K562 (cell line): ENCODE measurements around the gene SPDL1. TPM values are rescaled to one million over a fixed set of nuclear protein-coding genes. Genes with fewer than 3 reads are reported as not detected.

Experiments
- MEIS2 ChIP-seq: fragments of 450-650 bp; IDR thresholded peaks from 2 replicates; pipeline ENCODE4 v1.6.1; 2014; ENCODE audit warnings: mild to moderate bottlenecking; ENCODE audit not compliant: partially characterized antibody
- NUFIP1 ChIP-seq: fragments of 450-650 bp; IDR thresholded peaks from 2 replicates; pipeline ENCODE4 v1.6.1; 2018; ENCODE audit not compliant: partially characterized antibody
- PTRF ChIP-seq: fragments of 450-650 bp; IDR thresholded peaks from 2 replicates; pipeline ENCODE4 v1.6.1; 2016; ENCODE audit warnings: mild to moderate bottlenecking, missing genetic modification characterization, missing compliant biosample characterization
- TCFL5 ChIP-seq: fragments of 250-450 bp; sonication (Bioruptor Pico); conservative IDR thresholded peaks from 2 replicates; pipeline ENCODE4 v1.6.1; 2021; ENCODE audit warnings: mild to moderate bottlenecking, moderate library complexity, matching md5 sums
- ZNF12 ChIP-seq: sonication (generic); formaldehyde crosslinking; IDR thresholded peaks from 2 replicates; pipeline ENCODE4 v1.4.0; 2020; ENCODE audit warnings: mild to moderate bottlenecking, missing genetic modification reagents
- ZNF133 ChIP-seq: fragments of 250-450 bp; sonication (Bioruptor Pico); IDR thresholded peaks from 2 replicates; pipeline ENCODE4 v1.4.0; 2020; ENCODE audit warnings: mild to moderate bottlenecking
- polyA plus RNA-seq, 8 experiments: library from polyadenylated mRNA; depleted of rRNA in 4 of 8; stranded (reverse) in 5 of 8; unstranded in 3 of 8; fragments of >200 nt; fragmentation: Nextera tagmentation in 2 of 8; fragmentation: Illumina TruSeq in 1 of 8; extraction: Ambion mirVana in 2 of 8; extraction: Trizol in 1 of 8; gene quantifications; 2 replicates each; pipeline versions ENCODE4 v1.2.1 to v1.2.3, GENCODE V29; 2011 to 2014; ENCODE audit warnings: inconsistent platforms in 1 of 8, missing spikeins in 1 of 8
- total RNA-seq, 7 experiments: library from RNA; depleted of rRNA in 6 of 7; stranded (reverse); fragments of >200 nt in 6 of 7; fragmentation: Illumina TruSeq in 2 of 7; extraction: Trizol in 2 of 7; gene quantifications; 2 replicates each; pipeline versions ENCODE4 v1.2.1 to v1.2.3, GENCODE V29; 2011 to 2021; ENCODE audit warnings: low replicate concordance in 1 of 7
- TF ChIP-seq, protein P1 (sequence below), 2 experiments: fragments of 450-650 bp; conservative IDR thresholded peaks; 2 replicates each; pipeline ENCODE4 v1.6.1; 2017; ENCODE audit warnings: mild to moderate bottlenecking in 2 of 2, moderate library complexity in 2 of 2
- TF ChIP-seq, protein P2 (sequence below): fragments of 150-350 bp; conservative IDR thresholded peaks from 2 replicates; pipeline ENCODE4 v1.6.1; 2014; ENCODE audit warnings: low read length
- TF ChIP-seq, protein P3 (sequence below): fragments of 450-650 bp; IDR thresholded peaks from 2 replicates; pipeline ENCODE4 v1.6.1; 2016; ENCODE audit warnings: mild to moderate bottlenecking, moderate library complexity

Gene SPDL1
- total and polyA plus RNA-seq, 9 of the 15 experiments (the other 6 are each of a cell fraction or from before 2014, with no cell fraction given): 32.4 to 59.6 (median 49.0) TPM

DNA sequence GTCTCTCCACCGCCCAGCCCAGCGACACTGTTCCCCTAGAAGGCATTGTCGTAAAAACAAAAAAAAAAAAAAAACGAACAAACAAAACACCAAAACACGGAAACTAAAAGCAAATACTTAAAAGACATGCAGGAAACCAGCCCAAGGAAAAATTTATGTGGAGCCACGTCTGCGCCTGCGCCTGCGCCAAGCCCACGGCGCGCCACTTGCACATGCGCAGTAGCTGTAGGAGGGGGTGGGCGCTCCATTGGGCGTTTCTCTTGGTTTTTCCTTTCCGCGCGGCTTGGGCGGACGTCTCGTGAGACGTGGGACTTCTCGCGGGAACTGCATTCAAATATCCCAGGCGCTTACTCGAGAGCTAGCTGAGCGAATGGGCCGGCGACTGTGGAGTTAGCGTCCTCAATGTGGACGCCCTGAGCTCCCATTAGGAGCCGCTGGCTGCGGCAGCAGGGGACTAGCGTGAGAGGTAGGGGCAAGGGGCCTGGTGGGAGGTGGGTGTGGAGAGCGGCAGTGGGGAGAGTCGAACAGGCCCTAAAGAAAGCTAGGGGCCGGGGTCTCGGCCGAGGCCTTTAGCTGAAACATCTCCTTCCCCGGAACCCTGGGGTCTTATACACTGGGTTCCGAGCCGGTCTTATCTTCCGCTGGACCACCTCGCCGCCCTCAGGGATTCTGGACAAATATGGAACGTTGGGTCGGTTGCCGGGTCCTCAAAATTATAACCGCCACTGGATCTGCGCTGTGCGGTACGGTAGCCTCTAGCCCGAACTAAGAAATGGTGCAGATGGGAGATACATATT is at the start of gene SPDL1 (continued):
- TF ChIP-seq, protein P1, sequence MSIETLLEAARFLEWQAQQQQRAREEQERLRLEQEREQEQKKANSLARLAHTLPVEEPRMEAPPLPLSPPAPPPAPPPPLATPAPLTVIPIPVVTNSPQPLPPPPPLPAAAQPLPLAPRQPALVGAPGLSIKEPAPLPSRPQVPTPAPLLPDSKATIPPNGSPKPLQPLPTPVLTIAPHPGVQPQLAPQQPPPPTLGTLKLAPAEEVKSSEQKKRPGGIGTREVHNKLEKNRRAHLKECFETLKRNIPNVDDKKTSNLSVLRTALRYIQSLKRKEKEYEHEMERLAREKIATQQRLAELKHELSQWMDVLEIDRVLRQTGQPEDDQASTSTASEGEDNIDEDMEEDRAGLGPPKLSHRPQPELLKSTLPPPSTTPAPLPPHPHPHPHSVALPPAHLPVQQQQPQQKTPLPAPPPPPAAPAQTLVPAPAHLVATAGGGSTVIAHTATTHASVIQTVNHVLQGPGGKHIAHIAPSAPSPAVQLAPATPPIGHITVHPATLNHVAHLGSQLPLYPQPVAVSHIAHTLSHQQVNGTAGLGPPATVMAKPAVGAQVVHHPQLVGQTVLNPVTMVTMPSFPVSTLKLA (conservative IDR thresholded peaks at IDR 0.05): peak in 1 of 2 experiments; percentile 46; a peak in 2 of 4 replicates
- TF ChIP-seq TCFL5 (CRISPR knock-in tag) (no peak), NUFIP1 (no peak), MEIS2 (peak; percentile 93), ZNF12 (CRISPR knock-in tag) (no peak), PTRF (tag) (no peak), ZNF133 (CRISPR knock-in tag) (no peak)
- TF ChIP-seq, protein P2, sequence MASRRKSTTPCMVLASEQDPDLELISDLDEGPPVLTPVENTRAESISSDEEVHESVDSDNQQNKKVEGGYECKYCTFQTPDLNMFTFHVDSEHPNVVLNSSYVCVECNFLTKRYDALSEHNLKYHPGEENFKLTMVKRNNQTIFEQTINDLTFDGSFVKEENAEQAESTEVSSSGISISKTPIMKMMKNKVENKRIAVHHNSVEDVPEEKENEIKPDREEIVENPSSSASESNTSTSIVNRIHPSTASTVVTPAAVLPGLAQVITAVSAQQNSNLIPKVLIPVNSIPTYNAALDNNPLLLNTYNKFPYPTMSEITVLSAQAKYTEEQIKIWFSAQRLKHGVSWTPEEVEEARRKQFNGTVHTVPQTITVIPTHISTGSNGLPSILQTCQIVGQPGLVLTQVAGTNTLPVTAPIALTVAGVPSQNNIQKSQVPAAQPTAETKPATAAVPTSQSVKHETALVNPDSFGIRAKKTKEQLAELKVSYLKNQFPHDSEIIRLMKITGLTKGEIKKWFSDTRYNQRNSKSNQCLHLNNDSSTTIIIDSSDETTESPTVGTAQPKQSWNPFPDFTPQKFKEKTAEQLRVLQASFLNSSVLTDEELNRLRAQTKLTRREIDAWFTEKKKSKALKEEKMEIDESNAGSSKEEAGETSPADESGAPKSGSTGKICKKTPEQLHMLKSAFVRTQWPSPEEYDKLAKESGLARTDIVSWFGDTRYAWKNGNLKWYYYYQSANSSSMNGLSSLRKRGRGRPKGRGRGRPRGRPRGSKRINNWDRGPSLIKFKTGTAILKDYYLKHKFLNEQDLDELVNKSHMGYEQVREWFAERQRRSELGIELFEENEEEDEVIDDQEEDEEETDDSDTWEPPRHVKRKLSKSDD: 0 out of 2 replicates have a peak, but pooled peaks have one; percentile 92
- TF ChIP-seq, protein P3, sequence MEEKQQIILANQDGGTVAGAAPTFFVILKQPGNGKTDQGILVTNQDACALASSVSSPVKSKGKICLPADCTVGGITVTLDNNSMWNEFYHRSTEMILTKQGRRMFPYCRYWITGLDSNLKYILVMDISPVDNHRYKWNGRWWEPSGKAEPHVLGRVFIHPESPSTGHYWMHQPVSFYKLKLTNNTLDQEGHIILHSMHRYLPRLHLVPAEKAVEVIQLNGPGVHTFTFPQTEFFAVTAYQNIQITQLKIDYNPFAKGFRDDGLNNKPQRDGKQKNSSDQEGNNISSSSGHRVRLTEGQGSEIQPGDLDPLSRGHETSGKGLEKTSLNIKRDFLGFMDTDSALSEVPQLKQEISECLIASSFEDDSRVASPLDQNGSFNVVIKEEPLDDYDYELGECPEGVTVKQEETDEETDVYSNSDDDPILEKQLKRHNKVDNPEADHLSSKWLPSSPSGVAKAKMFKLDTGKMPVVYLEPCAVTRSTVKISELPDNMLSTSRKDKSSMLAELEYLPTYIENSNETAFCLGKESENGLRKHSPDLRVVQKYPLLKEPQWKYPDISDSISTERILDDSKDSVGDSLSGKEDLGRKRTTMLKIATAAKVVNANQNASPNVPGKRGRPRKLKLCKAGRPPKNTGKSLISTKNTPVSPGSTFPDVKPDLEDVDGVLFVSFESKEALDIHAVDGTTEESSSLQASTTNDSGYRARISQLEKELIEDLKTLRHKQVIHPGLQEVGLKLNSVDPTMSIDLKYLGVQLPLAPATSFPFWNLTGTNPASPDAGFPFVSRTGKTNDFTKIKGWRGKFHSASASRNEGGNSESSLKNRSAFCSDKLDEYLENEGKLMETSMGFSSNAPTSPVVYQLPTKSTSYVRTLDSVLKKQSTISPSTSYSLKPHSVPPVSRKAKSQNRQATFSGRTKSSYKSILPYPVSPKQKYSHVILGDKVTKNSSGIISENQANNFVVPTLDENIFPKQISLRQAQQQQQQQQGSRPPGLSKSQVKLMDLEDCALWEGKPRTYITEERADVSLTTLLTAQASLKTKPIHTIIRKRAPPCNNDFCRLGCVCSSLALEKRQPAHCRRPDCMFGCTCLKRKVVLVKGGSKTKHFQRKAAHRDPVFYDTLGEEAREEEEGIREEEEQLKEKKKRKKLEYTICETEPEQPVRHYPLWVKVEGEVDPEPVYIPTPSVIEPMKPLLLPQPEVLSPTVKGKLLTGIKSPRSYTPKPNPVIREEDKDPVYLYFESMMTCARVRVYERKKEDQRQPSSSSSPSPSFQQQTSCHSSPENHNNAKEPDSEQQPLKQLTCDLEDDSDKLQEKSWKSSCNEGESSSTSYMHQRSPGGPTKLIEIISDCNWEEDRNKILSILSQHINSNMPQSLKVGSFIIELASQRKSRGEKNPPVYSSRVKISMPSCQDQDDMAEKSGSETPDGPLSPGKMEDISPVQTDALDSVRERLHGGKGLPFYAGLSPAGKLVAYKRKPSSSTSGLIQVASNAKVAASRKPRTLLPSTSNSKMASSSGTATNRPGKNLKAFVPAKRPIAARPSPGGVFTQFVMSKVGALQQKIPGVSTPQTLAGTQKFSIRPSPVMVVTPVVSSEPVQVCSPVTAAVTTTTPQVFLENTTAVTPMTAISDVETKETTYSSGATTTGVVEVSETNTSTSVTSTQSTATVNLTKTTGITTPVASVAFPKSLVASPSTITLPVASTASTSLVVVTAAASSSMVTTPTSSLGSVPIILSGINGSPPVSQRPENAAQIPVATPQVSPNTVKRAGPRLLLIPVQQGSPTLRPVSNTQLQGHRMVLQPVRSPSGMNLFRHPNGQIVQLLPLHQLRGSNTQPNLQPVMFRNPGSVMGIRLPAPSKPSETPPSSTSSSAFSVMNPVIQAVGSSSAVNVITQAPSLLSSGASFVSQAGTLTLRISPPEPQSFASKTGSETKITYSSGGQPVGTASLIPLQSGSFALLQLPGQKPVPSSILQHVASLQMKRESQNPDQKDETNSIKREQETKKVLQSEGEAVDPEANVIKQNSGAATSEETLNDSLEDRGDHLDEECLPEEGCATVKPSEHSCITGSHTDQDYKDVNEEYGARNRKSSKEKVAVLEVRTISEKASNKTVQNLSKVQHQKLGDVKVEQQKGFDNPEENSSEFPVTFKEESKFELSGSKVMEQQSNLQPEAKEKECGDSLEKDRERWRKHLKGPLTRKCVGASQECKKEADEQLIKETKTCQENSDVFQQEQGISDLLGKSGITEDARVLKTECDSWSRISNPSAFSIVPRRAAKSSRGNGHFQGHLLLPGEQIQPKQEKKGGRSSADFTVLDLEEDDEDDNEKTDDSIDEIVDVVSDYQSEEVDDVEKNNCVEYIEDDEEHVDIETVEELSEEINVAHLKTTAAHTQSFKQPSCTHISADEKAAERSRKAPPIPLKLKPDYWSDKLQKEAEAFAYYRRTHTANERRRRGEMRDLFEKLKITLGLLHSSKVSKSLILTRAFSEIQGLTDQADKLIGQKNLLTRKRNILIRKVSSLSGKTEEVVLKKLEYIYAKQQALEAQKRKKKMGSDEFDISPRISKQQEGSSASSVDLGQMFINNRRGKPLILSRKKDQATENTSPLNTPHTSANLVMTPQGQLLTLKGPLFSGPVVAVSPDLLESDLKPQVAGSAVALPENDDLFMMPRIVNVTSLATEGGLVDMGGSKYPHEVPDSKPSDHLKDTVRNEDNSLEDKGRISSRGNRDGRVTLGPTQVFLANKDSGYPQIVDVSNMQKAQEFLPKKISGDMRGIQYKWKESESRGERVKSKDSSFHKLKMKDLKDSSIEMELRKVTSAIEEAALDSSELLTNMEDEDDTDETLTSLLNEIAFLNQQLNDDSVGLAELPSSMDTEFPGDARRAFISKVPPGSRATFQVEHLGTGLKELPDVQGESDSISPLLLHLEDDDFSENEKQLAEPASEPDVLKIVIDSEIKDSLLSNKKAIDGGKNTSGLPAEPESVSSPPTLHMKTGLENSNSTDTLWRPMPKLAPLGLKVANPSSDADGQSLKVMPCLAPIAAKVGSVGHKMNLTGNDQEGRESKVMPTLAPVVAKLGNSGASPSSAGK: no peak
